ENCODE measurements around the gene PRSS35. TPM values are rescaled to one million over a fixed set of nuclear protein-coding genes. Genes with fewer than 3 reads are reported as not detected.
"Not testable (repeated sequence)": the region's sequence is repeated elsewhere in the genome, so short reads cannot be mapped to it uniquely, and the experiment has no call there.

Gene PRSS35, protein sequence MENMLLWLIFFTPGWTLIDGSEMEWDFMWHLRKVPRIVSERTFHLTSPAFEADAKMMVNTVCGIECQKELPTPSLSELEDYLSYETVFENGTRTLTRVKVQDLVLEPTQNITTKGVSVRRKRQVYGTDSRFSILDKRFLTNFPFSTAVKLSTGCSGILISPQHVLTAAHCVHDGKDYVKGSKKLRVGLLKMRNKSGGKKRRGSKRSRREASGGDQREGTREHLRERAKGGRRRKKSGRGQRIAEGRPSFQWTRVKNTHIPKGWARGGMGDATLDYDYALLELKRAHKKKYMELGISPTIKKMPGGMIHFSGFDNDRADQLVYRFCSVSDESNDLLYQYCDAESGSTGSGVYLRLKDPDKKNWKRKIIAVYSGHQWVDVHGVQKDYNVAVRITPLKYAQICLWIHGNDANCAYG
- polyA plus RNA-seq, result under 1 TPM; 0.11 to 0.42 (median 0.29) TPM

DNA sequence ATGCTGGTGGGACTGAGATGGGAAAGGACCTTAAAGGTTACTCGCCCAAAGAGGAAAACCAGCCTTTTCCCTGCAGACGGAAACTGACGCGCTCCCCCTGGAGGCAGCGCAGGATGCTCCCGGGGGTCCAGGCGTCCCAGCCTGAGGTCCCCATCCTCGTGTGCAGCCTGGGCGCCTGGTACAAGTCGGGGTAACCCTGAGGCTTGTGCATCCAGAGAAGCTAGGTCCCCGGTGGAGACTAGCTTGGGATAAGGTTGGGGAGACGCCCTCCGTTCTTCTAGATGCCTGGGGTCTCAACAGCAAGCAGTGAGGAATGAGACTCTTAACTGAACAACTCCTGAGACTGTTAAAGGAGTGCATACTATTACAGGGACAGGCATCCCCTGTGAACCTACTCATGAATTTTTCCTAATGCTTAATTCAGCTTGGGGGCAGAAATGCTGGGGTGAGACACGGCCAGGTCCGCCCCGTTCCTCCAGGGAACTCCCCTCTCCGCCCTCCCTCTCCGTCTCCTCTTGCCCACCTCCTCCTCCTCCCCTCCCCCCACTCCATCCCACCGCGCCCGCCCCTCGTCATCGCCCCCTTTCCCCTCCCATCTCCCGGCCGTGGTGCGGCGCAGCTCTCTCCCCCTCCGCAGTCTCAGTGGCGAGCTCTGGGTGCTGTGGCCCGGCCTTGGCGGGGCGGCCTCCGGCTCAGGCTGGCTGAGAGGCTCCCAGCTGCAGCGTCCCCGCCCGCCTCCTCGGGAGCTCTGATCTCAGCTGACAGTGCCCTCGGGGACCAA lies at the start of gene PRSS35:
PRSS35 (plus strand) TSS at position 634 of the 781 bp plus-strand sequence. CDS start 10,908 bp downstream, outside the sequence.
- WGBS, 3 donors, result 3 to 8% (median 5%) methylated on average over 34 to 38 of the region's 38 CpGs
- H3K27ac ChIP-seq (ENCODE audit: low read depth, low read length), result no peak within 1 kb of the TSS

DNA sequence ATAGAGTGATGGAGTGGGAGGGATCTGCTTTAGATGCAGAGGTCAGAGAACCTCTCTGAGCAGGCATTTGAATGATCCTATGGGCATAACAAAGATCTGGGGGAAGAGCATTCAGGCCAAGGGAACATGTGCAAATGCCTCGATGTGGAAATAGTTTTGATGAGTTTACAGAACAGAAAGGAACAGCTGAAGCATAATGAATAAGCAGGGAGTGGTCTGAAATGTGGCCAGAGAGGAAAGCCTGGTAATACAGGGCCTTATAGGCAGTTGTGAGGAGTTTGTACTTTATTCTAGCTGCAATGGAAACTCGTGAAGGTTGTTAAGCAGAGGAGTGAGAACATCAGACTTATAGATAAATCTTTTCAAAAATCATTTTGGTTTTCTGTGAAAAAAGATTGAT lies 48.4 kb upstream of the PRSS35 start:
- no peak overlapping the region for H3K27ac ChIP-seq (ENCODE audit: low read depth, low read length)
- 41 to 57% (median 45%) methylated on average over 2 of the region's 2 CpGs for WGBS, 3 donors

DNA sequence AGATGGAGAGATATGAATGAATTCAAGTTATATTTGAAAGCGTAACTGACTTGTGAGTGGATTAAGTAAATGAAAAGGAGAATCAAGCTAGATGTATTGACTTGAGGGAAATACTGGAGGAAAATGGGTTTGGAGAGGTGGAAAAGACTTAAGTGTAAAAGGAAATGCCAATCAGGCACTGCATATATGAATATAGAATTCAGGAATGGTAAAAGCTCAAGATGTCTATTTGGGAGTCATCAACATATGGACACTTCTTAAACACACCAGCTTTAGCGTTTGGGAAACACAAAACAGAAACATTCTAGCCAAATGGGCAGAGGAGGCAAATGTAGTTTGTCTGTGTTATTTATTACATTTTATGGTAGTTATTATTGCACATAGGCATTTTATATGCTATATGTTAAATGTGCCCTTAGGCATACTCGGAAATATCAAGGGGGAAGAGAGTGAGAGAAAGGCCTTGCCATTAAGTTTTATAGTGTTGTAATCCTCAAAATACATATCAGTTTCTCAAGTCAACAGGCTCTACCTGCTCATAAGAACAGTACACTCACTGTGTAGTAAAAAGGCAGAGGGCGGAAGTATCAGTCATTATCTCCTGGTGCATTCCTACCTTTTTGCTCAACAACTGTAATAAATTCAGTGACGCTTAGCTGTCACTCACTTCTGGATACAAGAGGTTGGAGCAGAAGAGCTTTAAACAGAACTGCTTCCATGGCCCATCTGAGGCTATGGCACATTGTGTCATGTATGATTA lies 47.8 kb upstream of the PRSS35 start:
- 91 to 94% (median 94%) methylated on average over 5 of the region's 5 CpGs for WGBS, 3 donors
- no peak overlapping the region for H3K27ac ChIP-seq (ENCODE audit: low read depth, low read length)

DNA sequence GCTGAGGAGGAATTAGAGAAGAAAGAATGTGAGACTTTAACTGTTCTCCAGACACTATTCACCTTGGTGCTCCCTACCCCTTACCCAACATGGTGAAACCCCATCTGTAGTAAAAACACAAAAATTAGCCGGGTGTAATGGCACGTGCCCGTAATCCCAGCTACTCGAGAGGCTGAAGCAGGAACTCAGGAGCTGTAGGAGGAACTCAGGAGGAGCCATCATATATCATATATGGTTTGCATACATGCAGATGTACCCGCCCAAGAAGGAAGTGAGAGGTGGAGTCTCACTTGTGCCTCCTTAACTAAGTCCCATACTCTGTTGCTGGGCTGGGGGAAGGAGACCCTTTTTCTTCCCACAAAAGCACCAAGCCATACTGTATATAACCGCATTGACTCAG lies 46.0 kb upstream of the PRSS35 start:
- WGBS, 3 donors, result 74 to 87% (median 81%) methylated on average over 6 of the region's 6 CpGs
- H3K27ac ChIP-seq (ENCODE audit: low read depth, low read length), result no peak overlapping the region

DNA sequence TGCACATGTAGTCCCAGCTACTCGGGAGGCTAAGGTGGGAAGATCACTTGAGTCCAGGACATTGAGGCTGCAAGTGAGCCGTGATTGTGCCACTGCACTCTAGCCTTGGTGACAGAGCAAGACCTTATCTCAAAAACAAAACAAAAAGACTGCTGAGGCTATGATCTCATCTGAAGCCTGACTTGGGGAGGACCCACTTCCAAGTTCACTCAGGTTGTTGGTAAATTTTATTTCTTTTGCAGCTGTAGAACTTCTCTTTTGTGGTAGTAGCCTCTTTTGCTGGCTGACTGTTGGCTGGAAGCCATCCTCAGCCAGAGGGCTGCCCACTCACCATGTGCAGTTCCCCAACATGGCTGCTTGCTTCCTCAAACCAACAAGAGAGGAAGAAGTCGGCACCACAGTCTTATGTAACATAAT lies 44.7 kb upstream of the PRSS35 start:
- H3K27ac ChIP-seq (ENCODE audit: low read depth, low read length), result no peak overlapping the region

DNA sequence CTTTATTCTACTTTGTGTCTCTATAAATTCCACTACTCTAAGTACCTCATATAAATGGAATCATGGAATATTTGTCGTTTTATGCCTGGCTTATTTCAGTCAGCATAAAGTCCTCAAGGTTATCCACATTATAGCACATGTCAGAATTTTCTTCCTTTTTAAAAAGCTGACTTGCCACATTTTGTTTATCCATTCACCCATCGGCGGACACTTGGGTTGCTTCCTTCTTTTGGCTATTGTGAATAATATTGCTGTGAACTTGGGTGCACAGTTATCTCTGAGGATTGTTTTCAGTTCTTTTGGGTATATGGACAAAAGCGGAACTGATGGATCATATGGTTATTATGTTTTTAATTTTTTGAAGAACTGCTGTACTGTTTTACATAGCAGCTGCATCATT lies 42.3 kb upstream of the PRSS35 start:
- H3K27ac ChIP-seq (ENCODE audit: low read depth, low read length), result no peak overlapping the region
- 65 to 72% (median 70%) methylated on average over 4 of the region's 4 CpGs for WGBS, 3 donors

More for the DNA sequence above, 44.7 kb upstream of the PRSS35 start:
- WGBS, 3 donors, result 47 to 75% (median 63%) methylated on average over 3 of the region's 3 CpGs

DNA sequence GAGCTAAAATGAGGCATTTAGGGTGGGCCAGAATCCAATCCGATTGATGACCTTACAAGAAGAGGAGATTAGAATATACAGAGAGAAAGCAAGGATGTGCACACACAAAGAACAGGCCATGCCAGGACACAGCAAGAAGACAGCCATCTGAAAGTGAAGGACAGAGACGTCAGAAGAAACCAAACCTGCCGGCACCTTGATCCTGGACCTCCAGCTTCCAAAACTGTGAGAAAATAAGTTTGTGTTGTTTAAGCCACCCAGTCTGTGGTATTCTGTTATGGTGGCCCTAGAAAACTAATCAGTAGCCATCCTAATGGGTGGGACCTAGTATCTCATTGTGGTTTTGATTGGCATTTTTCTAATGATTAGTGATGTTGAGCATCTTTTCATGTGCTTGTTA lies 41.7 kb upstream of the PRSS35 start:
- H3K27ac ChIP-seq (ENCODE audit: low read depth, low read length), result no peak overlapping the region
- WGBS, 3 donors, result 81 to 91% (median 88%) methylated on average over 3 of the region's 3 CpGs

DNA sequence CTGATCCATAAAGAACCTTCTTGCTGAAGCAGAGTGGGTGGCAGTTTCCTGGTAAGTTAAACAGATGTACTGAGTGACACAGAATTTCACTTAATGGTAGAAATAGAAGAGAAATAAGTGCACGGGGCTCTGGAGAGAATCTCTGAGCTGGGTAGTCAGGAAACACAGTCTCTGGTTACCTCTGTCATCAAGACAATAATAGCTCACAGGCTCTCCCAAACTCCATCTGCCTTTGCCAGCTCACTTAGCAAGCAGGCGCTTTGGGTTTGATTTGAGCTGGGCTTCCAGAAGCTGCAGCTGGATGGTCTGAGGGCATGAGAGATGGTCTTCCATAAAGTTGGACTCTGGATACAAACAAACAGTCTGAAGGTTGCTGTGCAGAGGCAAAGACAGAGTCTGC lies 39.6 kb upstream of the PRSS35 start:
- no peak overlapping the region for H3K27ac ChIP-seq (ENCODE audit: low read depth, low read length)
- WGBS, 3 donors, result 70 to 75% (median 72%) methylated on average over 2 of the region's 2 CpGs

DNA sequence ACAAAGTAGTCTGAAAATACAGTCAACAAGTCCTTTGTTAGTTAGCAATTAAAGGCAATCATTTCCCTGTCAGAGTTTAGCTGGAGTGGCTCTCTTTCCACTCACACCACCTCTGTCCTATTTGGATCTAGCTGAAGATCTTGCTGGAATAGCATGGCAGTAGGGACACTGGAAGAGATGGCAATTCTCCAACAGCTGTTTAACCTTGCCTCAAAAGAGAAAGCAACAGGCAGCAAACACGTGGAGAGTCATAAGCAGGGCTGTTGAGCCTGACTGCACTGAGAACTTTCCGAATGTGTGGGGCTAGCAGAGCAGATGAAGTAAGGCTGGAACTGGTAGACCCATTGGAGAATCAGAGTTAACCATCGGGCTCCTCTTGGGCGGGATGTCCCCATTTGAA lies 38.0 kb upstream of the PRSS35 start:
- 44 to 54% (median 50%) methylated on average over 4 of the region's 4 CpGs for WGBS, 3 donors

DNA sequence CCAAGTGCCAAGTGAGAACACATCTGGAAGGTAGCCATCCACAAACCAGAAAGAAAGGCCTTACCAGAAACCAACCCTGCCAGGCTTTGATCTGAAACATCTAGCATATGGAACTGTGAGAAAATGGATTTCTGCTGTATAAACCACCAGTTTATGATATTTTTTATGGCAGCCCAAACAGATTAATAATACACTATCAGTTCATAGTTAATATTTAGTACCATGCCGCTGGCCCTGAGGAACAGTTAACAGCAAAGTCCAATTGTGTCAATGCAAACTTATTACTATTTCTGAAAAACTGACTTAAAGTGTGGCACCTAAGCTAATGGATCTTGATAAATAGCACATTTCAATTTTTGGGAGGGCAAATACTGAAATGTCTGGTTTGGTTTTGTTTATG lies 35.4 kb upstream of the PRSS35 start:
- WGBS, 3 donors, result 90 to 97% (median 97%) methylated on average over 1 of the region's 1 CpG
- H3K27ac ChIP-seq (ENCODE audit: low read depth, low read length), result no peak overlapping the region

More for the DNA sequence above, 38.0 kb upstream of the PRSS35 start:
- H3K27ac ChIP-seq (ENCODE audit: low read depth, low read length), result no peak overlapping the region

DNA sequence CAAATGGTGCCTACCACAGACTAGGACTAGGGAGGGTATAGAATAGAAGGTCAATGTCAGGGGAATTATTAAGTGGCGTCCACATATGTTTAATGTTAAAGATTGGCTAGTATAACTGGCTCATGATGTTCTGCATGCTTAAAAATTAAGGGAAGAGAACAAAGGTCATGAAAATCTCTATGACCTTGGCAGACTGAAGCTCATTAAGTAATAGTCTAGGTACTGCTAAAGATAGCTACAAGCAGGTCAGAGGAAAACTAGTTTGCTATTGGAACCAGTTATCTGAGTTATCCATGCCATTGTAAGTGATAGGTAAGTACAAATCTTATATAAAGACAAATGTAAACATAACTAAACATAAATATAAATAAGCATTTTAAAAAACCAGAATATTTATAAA lies 32.9 kb upstream of the PRSS35 start:
- WGBS, 3 donors, result 45 to 81% (median 58%) methylated on average over 1 of the region's 1 CpG
- no peak overlapping the region for H3K27ac ChIP-seq (ENCODE audit: low read depth, low read length)

DNA sequence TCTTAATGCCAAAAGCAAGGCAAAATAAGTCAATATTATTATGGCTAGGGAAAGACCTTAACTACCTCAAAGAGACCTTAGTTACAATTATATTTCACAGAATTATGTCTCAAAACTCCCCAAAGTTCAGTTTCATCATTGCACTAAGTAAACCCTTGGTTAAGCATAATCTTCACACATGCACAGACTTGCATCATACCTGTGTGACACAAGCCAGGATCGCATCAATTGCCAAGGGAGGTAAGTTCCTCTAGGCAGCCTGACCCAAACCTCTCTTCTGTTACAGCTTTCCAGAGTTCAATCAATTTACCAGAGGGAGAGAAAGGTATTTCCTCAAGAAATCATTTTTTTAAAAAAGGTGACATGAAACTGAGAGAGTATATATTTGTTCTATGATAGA lies 31.9 kb upstream of the PRSS35 start:
- H3K27ac ChIP-seq (ENCODE audit: low read depth, low read length), result no peak overlapping the region
- WGBS, 3 donors, result 79 to 88% (median 81%) methylated on average over 1 of the region's 1 CpG

DNA sequence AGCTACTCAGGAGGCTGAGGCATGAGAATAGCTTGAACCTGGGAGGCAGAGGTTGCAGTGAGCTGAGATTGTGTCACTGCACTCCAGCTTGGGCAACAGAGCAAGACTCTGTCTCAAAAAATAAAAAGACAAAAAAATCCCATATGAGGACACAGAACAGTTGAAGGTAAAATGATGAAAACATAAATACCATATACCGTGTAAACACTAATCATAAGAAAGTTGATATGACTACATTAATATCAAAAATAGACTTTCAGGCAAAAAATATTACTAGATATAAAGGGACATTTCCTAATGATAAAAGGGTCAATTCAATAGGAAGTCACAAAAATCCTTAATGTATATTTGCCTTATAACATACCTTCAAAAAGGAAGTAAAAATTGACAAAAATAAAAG lies 30.4 kb upstream of the PRSS35 start:
- WGBS, 3 donors, result 90 to 95% (median 92%) methylated on average over 1 of the region's 1 CpG
- not testable (repeated sequence) for H3K27ac ChIP-seq (ENCODE audit: low read depth, low read length)

DNA sequence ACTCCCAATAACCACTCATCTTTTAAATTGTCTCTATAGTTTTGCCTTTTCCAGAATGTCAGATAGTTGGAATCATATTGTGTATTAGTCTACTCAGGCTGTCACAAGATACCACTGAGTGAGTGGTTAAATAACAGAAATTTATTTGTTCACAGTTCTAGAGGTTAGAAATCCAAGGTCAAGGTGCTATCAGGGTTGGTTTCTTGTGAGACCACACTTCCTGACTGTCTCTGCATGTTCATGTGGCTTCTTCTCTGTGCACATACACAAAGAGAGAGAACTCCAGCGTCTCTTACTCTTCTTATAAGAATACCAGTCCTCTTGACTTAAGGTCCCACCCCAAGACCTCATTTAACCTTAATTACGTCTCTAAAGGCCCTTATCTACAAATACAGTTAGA lies 23.9 kb upstream of the PRSS35 start:
- H3K27ac ChIP-seq (ENCODE audit: low read depth, low read length), result no peak overlapping the region
- WGBS, 3 donors, result 62 to 70% (median 65%) methylated on average over 2 of the region's 2 CpGs

DNA sequence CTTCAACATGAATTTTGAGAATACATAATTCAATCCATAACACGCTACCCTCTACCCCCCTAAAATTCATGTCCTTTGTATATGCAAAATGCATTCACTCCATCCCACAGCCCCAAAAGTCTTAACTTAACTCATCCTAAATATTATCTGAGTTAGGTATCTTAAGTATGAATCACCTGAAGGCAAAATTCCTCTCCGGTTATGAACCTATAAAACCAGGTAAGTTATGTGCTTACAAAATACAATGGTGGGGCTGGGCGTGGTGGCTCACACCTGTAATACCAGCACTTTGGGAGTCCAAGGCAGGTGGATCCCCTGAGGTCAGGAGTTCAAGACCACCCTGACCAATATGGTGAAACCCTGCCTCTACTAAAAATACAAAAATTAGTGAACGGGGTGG lies 23.5 kb upstream of the PRSS35 start:
- 78 to 94% (median 82%) methylated on average over 4 of the region's 4 CpGs for WGBS, 3 donors

DNA sequence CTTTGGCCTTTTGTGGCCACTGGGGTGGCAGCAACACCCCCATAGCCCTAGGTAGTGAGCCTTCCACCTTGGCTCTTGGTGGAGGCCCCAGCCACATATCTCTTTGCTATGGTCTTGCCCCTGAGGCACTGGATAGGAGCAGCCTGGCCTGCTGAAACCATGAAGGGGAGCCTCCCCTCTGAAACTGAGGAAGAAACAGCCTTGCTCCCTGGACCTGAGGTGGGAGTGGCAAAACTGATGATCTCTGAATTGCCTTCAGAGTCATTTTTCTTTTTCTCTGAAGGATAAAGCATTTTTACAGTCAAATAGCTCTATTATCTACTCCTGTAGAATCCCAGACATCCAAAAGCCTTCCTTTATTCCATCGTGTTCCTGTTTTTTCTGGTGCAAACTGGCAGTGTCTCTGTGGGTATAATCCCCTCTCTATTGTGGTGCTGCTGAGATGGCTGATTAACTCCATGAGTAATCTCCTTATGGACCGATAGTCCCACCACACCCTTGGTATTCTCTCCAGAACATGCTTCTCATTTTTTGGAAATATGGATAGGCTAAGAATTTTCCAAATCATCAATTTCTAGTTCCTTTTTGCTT lies 22.0 kb upstream of the PRSS35 start:
- no peak overlapping the region for H3K27ac ChIP-seq (ENCODE audit: low read depth, low read length)
- WGBS, 3 donors, result 52 to 76% (median 73%) methylated on average over 2 of the region's 2 CpGs

More for the DNA sequence above, 23.5 kb upstream of the PRSS35 start:
- no peak overlapping the region for H3K27ac ChIP-seq (ENCODE audit: low read depth, low read length)

DNA sequence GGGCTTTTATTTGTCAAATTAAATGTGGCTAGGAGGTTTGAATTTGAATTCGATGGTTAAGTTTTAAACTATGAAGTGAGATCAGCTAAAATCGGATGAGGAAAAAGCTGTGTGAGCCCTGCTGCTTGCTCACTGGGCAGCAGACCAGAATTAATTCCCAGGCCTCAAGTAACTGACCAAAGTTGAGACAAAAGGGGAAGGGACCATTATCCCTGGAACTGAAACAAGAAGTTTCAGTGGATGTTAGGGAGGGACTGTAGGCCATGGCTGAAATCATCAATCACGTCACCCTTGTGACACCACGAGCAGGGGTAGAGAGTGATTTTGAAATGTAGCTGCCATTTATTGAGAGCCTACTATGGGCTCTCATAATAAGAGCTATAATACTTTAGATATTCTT lies 7.0 kb upstream of the PRSS35 start:
- no peak overlapping the region for H3K27ac ChIP-seq (ENCODE audit: low read depth, low read length)
- 41 to 67% (median 45%) methylated on average over 4 of the region's 4 CpGs for WGBS, 3 donors

DNA sequence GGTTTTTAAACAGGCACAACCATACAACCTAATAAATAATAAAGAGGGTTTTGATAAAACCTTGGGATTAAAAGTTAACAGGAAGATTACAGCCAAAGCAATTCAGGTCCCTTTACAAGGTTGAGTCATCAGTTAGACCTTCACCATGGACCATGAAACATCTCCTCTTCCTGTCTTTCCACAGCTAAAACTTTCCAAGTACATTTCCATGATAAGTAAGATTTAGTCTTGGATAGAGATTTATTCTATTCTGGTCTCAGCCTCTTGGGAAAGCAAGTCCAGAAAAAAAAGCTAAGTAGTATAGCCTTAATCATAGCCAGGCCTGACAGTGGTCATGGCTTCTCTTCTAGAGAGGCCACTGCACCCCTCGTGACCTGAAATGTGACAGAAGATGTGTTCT lies 2.9 kb upstream of the PRSS35 start:
- no peak overlapping the region for H3K27ac ChIP-seq (ENCODE audit: low read depth, low read length)
- WGBS, 3 donors, result 68 to 78% (median 77%) methylated on average over 1 of the region's 1 CpG
